Psoas muscle (tissue), 8 donors: Measurements from ENCODE around the gene LRRC4B. TPM values are rescaled to one million over a fixed set of nuclear protein-coding genes. Genes with fewer than 3 reads are reported as not detected.

ENCODE experiments used
- ATAC-seq, 4 donors: fragments of 200-7000 bp; cut with Tn5 transposase; one replicate each; pipeline ENCODE4 v1.9.1; 2020; ENCODE audit warnings: moderate library complexity in 3 of 4, mild to moderate bottlenecking in 2 of 4
- DNase-seq, 2 donors: peaks; one replicate each; pipeline ENCODE4 v3.0.0-alpha.2; 2020
- H3K27ac ChIP-seq: fragments of 200-600 bp; one replicate; pipeline ENCODE4 v1.8.0; 2022
- H3K27me3 ChIP-seq, 3 donors: fragments of 200-600 bp in 1 of 3; one replicate each; pipeline versions ENCODE4 v1.6.1 to v1.8.0; 2013 to 2022; ENCODE audit warnings: low read length in 2 of 3, mild to moderate bottlenecking in 2 of 3, moderate library complexity in 1 of 3; ENCODE audit not compliant: insufficient read depth in 3 of 3
- H3K36me3 ChIP-seq, 2 donors: fragments of 200-600 bp in 1 of 2; one replicate each; pipeline versions ENCODE4 v1.6.1 to v1.8.0; 2013 to 2022; ENCODE audit warnings: low read depth in 1 of 2, mild to moderate bottlenecking in 1 of 2, moderate library complexity in 1 of 2; ENCODE audit not compliant: insufficient read depth in 1 of 2
- H3K4me1 ChIP-seq: fragments of 200-600 bp; one replicate; pipeline ENCODE4 v1.8.0; 2022
- H3K4me3 ChIP-seq: fragments of 200-600 bp; one replicate; pipeline ENCODE4 v1.8.0; 2022; ENCODE audit warnings: mild to moderate bottlenecking
- H3K9me3 ChIP-seq: fragments of 200-600 bp; one replicate; pipeline ENCODE4 v1.8.0; 2022
- WGBS, 3 donors: extraction: QIAGEN DNeasy Blood & Tissue Kit; methylation state at CpG; one replicate each; pipeline versions ENCODE4 v1.1.6 to v1.1.7; 2013; 5-methylcytosine and 5-hydroxymethylcytosine counted together
- intact Hi-C, 2 donors: fragments of 100-400 bp; cut with DNase I; formaldehyde crosslinking; loops; one replicate each; pipeline versions ENCODE4 v1.11.0 to v1.14.2; 2022
- polyA plus RNA-seq, 3 donors: library from polyadenylated mRNA; stranded (reverse); fragments of 200-250 nt; gene quantifications; one replicate each; pipeline ENCODE4 v1.2.3, GENCODE V29; 2013
- total RNA-seq, 4 donors: library from RNA; stranded (reverse); fragmentation: NEBNext Ultra II Directional in 2 of 4; extraction: Animal tissue kit (Norgen Biotek cat#: 25700) in 2 of 4; gene quantifications; one replicate each; pipeline versions ENCODE4 v1.2.1 to v1.2.4, GENCODE V29; 2021 to 2023
- TF ChIP-seq, protein P1 (sequence below): fragments of 200-600 bp; IDR thresholded peaks from one replicate; pipeline ENCODE4 v1.8.0; 2022; ENCODE audit warnings: antibody characterized with exemption
- donor health status: healthy with polysubstance abuse.
- donor health status: DM: no; HTN: no; CAD: no; lungs with moderate emphysema.
- donor health status: Bipolar disorder and iron deficiency.
- donor health status: healthy.
- donor health status: DM: yes; HTN: yes; CAD: no.
- donor health status: DM: no; HTN: no; CAD: no.
- donor health status: DM: no; HTN: no; CAD: no.
- donor health status: DM: yes; HTN: yes; CAD: no.

Gene LRRC4B
- total and polyA plus RNA-seq, 7 donors = 0.04 to 1.0 (median 0.32) TPM

DNA sequence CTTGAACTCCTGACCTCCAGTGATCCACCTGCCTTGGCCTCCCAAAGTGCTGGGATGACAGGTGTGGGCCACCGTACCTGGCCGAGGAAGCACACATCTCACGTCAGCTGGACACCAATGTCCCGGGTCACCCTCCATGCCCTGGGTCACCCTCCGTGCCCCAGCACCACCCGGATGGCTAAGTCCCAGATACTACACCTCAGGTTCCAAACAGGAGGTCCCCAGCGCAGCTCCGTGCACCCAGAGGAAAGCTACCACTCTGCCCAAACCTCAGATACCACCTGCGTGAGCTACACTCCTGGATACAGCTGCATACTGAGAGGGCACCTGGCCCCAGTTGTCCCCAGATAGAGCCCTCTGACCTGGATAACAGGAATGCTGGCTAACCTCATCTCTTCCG is 14.0 kb downstream of the LRRC4B start:
- no peaks in the 10 kb centered on the region for H3K9me3 ChIP-seq
- WGBS, 3 donors = 83 to 90% (median 87%) methylated on average over 10 of the region's 10 CpGs
- no peak overlapping the region for H3K4me3 ChIP-seq
- H3K27me3 ChIP-seq = peaks cover 0 to 67% (median 22%) of the 10 kb centered on the region in 3 donors
- intact Hi-C loops = loop anchor here in 1 of 2 donors (10.0 kb wide), 1 partner anchor 189 kb away; the partner anchor contains the start of gene NAPSA
- TF ChIP-seq, protein P1, sequence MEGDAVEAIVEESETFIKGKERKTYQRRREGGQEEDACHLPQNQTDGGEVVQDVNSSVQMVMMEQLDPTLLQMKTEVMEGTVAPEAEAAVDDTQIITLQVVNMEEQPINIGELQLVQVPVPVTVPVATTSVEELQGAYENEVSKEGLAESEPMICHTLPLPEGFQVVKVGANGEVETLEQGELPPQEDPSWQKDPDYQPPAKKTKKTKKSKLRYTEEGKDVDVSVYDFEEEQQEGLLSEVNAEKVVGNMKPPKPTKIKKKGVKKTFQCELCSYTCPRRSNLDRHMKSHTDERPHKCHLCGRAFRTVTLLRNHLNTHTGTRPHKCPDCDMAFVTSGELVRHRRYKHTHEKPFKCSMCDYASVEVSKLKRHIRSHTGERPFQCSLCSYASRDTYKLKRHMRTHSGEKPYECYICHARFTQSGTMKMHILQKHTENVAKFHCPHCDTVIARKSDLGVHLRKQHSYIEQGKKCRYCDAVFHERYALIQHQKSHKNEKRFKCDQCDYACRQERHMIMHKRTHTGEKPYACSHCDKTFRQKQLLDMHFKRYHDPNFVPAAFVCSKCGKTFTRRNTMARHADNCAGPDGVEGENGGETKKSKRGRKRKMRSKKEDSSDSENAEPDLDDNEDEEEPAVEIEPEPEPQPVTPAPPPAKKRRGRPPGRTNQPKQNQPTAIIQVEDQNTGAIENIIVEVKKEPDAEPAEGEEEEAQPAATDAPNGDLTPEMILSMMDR = no peak
- no peak for DNase-seq
- ATAC-seq = no peak
- peaks cover 4% of the 10 kb centered on the region for H3K4me1 ChIP-seq
- H3K27ac ChIP-seq = no peak overlapping the region
- no peaks in the 10 kb centered on the region for H3K36me3 ChIP-seq

DNA sequence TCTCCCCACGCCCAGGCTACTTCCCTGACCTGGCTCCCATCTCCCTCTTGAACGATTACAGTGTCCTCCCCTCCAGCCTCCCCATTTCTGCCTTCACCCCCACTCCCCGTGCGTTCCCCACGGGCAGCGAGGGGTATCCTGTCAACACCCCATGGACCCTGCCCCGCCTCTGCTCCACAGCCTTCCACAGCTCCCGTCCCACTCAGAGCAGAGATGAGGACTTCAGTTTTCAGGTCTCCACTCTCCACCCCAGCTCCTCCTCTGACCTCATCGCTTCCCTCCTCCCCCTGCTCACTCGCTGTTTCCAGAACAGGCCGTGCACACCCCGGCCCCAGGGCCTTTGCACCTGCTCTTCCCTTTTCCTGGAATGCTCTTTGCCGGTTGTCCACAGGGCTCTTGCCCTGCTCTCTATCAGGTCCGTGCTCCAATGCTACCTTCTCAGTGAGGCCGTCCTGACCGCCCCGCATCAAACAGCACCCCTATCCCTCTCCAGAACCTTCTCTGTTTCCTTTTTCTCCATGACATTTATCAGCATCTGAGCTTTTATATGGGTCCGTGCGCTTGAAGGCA is 15.0 kb downstream of the LRRC4B start:
- intact Hi-C loops = loop anchor here in 1 of 2 donors (10.0 kb wide), 1 partner anchor 188 kb away; the partner anchor contains the start of gene NAPSA
- ATAC-seq (no peak), DNase-seq (no peak)
- WGBS, 3 donors = 70 to 73% (median 72%) methylated on average over 19 of the region's 19 CpGs
- Histone ChIP-seq H3K27ac (no peak overlapping the region), H3K36me3 (no peaks in the 10 kb centered on the region), H3K9me3 (no peaks in the 10 kb centered on the region), H3K4me1 (peaks cover 4% of the 10 kb centered on the region), H3K4me3 (no peak overlapping the region), H3K27me3 (peaks cover 0 to 63% (median 23%) of the 10 kb centered on the region in 3 donors)
- TF ChIP-seq, protein P1 = no peak

DNA sequence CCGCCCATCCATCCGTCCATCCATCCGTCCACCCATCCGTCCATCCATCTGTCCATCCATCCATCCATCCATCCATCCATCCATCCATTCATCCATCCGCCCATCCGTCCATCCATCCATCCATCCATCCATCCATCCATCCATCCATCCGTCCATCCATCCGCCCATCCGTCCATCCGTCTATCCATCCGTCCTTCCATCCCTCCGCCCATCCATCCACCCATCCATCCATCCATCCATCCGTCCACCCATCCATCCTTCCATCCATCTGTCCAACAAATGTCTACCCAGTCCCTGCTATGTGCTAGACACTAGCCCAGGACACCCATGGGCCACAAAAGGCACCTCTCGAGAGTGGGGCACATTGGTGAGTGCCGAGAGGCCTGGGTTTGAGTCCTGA is 15.7 kb downstream of the LRRC4B start:
- H3K27me3 ChIP-seq = peaks cover 0 to 65% (median 23%) of the 10 kb centered on the region in 3 donors
- H3K27ac ChIP-seq = no peak overlapping the region
- 78 to 80% (median 78%) methylated on average over 13 to 15 of the region's 15 CpGs for WGBS, 3 donors
- DNase-seq (no peak), ATAC-seq (no peak)
- H3K36me3 ChIP-seq = no peaks in the 10 kb centered on the region
- intact Hi-C loops = loop anchor here in 1 of 2 donors (10.0 kb wide), 1 partner anchor 188 kb away; the partner anchor contains the start of gene NAPSA
- H3K4me3 ChIP-seq = no peak overlapping the region
- H3K9me3 ChIP-seq = no peaks in the 10 kb centered on the region
- TF ChIP-seq, protein P1 = no peak
- peaks cover 4% of the 10 kb centered on the region for H3K4me1 ChIP-seq

DNA sequence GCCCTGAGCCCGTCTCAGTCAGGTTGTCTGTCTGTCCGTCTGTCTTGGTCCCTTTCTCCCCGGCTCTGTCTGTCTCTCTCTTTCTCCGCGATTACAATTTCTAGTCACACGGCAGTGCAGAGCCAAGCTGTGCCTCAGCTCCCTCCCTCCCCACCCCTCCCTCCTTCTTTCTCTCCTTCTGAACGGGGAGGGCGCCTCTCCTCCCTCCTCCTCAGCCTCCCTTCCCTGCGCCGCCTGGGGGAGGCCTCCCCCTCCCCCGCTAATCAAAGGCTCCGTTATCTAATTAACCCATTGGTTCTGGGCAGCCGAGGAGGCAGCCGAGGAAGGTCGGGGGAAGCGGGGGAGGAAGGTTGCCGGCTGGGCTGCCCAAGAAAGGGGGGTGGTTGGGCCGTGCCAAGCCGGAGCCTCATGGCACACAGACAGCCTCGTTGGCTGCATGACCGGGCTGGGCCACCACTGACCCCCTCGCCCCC is 16.5 kb downstream of the LRRC4B start:
- Histone ChIP-seq H3K4me3 (no peak overlapping the region), H3K36me3 (no peaks in the 10 kb centered on the region), H3K9me3 (no peaks in the 10 kb centered on the region), H3K27me3 (peaks cover 0 to 58% (median 20%) of the 10 kb centered on the region in 3 donors), H3K4me1 (peaks cover 4% of the 10 kb centered on the region), H3K27ac (no peak overlapping the region)
- DNase-seq (no peak), ATAC-seq (no peak)
- intact Hi-C loops = loop anchor here in 1 of 2 donors (10.0 kb wide), 1 partner anchor 187 kb away; the partner anchor contains the start of gene NAPSA
- TF ChIP-seq, protein P1 = no peak
- 1 to 2% (median 1%) methylated on average over 21 to 22 of the region's 22 CpGs for WGBS, 3 donors
